ENCODE results near the gene APOL3. TPM values are rescaled to one million over a fixed set of nuclear protein-coding genes. Genes with fewer than 3 reads are reported as not detected.
"Not testable (repeated sequence)": the region's sequence is repeated elsewhere in the genome, so short reads cannot be mapped to it uniquely, and the experiment has no call there.

APOL3 gene
- total RNA-seq, 3 donors from 2014 or later = 11.4 to 29.3 (median 20.5) TPM

- peaks cover 11% of the 10 kb centered on the region for H3K4me1 ChIP-seq (ENCODE audit: low read depth)
- no peaks in the 10 kb centered on the region for H3K36me3 ChIP-seq (ENCODE audit: low read depth)
- H3K4me3 ChIP-seq = no peak overlapping the region
- no peaks in the 10 kb centered on the region for H3K9me3 ChIP-seq
- ATAC-seq (no peak), DNase-seq (no peak)
- no peak for TF ChIP-seq CTCF (IDR thresholded peaks at IDR 0.05)
- intact Hi-C loops (cut with DNase I, micrococcal nuclease) = no loop called here
Observed at GRCh38 chr22:36162127-36163034, 1.8 kb upstream of the APOL3 start.

GRCh38 chr22:36161793-36162126, 1.2 kb upstream of the APOL3 start:
- DNase-seq; H3K9me3 ChIP-seq; intact Hi-C loops (cut with DNase I, micrococcal nuclease); H3K36me3 ChIP-seq (ENCODE audit: low read depth); H3K4me3 ChIP-seq; ATAC-seq: not testable (repeated sequence)
- peaks cover 12% of the 10 kb centered on the region for H3K4me1 ChIP-seq (ENCODE audit: low read depth)

GRCh38 chr22:36156515-36157419, 3.8 kb downstream of the APOL3 start:
- Histone ChIP-seq H3K4me3 (no peak overlapping the region), H3K4me1 (ENCODE audit: low read depth) (peaks cover 12% of the 10 kb centered on the region), H3K36me3 (ENCODE audit: low read depth) (no peaks in the 10 kb centered on the region), H3K9me3 (no peaks in the 10 kb centered on the region)
- TF ChIP-seq CTCF (IDR thresholded peaks at IDR 0.05) = no peak
- intact Hi-C loops (cut with DNase I, micrococcal nuclease) = no loop called here
- peak; percentile 58 for ATAC-seq
- peak; percentile 67 to 75 (median 74) for DNase-seq

GRCh38 chr22:36156119-36156514, 4.4 kb downstream of the APOL3 start:
- H3K4me1 ChIP-seq (ENCODE audit: low read depth) = peaks cover 10% of the 10 kb centered on the region
- ATAC-seq = no peak
- intact Hi-C loops (cut with DNase I, micrococcal nuclease) = no loop called here

GRCh38 chr22:36155702-36156101, 4.9 kb downstream of the APOL3 start:
- Histone ChIP-seq H3K36me3 (ENCODE audit: low read depth) (no peaks in the 10 kb centered on the region), H3K4me1 (ENCODE audit: low read depth) (peaks cover 8% of the 10 kb centered on the region), H3K9me3 (no peaks in the 10 kb centered on the region), H3K4me3 (no peak overlapping the region)
- TF ChIP-seq CTCF (IDR thresholded peaks at IDR 0.05) = no peak
- ATAC-seq = peak; percentile 18
- peak in 2 of 3 donors; percentile 35 to 45 for DNase-seq
- intact Hi-C loops (cut with DNase I, micrococcal nuclease) = no loop called here

More at GRCh38 chr22:36156119-36156514, 4.4 kb downstream of the APOL3 start:
- no peak for DNase-seq
- no peak overlapping the region for H3K4me3 ChIP-seq
- H3K36me3 ChIP-seq (ENCODE audit: low read depth) = no peaks in the 10 kb centered on the region
- no peak for TF ChIP-seq CTCF (IDR thresholded peaks at IDR 0.05)
- no peaks in the 10 kb centered on the region for H3K9me3 ChIP-seq

Measured in mucosa of descending colon (tissue), 3 donors.